Activated naive CD8-positive, alpha-beta T cell treated with anti-CD3 and anti-CD28 coated beads, Interleukin-2, amount 50 U/mL, for 16 hours (primary cell): ENCODE data around the gene PSMC3.

Source experiments
- DNase-seq: peaks from one replicate; pipeline ENCODE4 v3.0.0-alpha.2; 2020; ENCODE audit warnings: low read depth, low spot score

PSMC3 gene

DNA sequence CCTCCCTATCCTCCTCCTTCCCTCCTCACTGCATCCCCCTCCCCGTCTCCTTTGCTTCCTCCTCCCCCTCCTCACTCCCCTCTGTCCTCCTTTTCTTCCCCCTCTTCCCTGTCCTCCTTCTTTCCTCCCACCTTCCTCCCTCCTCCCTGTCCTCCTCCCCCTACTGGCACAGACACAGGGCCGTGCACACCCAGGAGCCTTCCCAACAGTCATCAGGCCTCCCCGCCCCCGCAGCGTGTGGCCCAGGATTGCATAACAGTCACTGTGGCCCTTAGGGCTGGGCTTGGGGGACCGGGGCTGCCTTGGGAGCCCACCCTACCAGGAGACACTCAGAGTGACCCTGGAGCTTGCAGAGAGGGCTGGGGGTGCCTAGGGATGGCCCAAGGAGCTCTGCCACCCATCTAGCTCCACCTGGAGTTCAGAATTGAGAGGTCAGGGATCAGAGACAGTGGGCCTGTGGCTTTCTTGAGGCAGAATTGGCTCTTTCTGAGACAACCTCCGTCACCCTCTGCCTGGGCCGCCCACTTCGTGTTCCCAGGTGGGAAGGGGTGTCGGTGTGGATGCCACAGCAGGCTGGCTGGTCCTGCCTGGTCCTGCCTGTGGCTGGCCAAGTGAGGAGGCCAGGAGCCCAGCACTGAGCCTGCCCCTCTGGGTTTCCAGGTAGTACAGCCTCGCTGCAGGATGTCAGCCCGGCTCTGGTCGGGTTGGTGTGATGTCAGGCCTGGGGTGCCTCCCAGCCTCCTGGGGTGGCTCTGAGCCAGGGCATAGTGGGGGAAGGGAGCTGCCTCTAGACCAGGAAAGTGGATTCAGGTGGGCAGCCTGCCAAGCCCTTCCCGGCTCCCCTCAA, 49.5 kb downstream of the PSMC3 start:
- DNase-seq = no peak

DNA sequence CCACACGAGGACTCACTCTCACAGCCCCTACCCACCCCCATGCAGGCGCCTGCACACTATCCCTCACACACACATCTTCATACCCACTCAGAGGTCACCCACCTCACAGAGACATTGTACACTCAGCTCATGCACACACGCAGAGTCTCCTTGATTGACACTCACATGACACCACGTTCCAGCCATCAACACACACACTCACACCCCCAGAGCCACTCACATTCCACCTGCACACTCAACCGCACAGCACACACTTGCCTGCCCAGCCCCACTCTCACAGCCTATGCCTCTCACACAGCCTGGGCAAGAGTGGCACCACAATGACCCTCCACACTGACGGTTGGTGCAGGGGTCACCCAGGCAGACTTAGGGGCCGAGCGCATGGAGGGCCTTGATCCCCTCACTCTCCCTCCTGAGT, 50.1 kb downstream of the PSMC3 start:
- DNase-seq = no peak

GRCh38 chr11:47375546-47376085, 50.6 kb downstream of the PSMC3 start:
- no peak for DNase-seq

DNA sequence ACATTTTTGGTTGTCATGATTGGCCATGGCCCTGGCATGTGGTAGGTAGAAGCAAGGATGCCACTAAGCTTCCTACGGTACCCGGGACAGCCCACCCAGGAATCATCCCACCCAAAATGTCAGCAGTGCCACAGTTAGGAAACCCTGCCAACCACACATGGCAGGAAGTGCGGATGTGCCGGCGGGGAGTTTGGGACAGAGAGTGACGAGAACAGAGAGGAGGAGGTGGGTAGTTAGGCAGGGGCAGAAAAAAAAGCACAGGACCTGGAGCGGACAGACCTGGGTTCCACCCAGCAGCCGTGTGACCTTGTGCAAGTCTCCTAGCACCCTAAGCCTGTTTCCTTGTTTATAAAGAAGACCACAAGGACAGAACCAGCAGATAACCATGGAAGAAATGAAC, 51.2 kb downstream of the PSMC3 start:
- no peak for DNase-seq

DNA sequence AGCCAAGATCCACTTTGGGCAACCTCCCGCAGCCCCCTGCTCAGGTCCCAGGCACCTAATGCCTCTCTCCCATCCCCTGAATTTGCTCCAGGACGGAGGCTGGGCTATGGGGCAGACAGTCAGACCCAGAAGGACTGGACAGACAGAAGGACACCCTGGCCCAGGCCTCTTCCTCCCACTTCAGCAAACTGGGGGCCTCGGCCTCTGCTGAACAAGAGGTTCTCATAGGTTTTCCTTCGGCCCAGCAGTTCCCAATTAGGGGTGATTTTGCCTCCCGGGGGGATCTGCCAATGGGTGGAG, 51.6 kb downstream of the PSMC3 start:
- DNase-seq = no peak

DNA sequence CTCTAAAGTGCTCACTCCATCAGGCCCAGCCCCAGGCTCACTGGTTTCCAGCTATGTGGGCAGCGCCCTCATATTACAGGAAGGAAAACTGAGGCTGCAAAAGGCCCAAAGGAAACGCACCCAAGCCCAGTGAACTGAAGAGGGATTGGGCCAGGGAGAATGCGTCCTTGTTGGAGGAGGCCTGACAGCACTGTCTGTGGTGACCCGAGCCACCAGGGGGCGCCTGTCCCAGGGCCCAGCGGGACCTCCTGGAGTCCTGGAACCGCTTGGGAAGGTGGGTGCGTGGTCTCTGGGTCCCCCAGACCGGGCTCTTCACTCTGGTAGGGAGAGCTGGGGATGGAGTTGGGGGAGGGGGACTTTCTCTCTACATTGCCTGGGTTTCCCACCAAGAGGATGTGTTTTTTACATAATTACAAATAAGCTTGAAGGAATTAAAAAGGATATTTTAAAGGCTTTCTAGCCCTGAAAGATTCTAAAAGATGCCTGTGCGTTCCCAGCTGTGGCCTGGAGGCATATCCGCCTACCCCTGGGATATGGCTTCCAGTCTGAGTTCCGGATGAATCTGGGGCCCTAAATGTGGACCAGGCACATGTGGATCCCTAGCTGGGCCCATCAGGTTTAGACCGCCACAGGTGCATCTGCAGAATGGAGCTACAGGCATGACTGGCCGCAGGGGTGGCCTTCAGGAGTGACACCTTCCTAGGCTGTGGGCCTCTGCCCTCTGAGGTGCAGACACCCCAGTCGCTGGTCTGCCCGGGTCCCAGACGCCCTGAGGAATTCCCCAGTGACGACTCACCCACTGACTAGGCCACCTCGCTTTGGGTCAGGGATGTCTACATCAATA, 52.1 kb downstream of the PSMC3 start:
- DNase-seq = peak; percentile 61

DNA sequence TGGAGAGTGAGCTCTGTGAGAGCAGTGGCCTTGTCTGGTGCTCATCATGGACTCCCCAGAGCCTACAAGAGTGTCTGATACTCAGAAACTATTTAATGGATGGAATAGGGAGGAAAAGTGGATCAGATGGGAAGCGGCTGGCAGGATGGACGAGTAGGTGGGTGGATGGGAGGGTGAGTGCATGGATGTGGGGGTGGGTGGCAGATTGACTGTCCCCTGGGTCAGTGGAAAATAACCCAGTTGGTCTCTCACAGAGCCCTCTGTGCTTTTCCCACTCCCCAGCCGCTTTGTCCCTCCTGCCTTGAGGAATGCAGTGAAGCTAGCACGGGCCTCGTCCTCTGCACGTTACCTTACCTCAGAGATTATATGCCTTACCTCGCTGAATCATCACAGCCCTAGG, 53.8 kb downstream of the PSMC3 start:
- DNase-seq = no peak

- no peak for DNase-seq
Measured at GRCh38 chr11:47369676-47370075, 56.6 kb downstream of the PSMC3 start.
